GM23248 (cell line): ENCODE data around the gene RET. TPM values are rescaled to one million over a fixed set of nuclear protein-coding genes. Genes with fewer than 3 reads are reported as not detected.

Source experiments
- DNase-seq: peaks from one replicate; pipeline ENCODE4 v3.0.0-alpha.2; 2015
- H2AFZ ChIP-seq: fragments of 200-600 bp; sonication (generic); 2 replicates; pipeline ENCODE4 v1.6.1; 2016; ENCODE audit warnings: antibody characterized with exemption
- H3F3A ChIP-seq: fragments of 200-600 bp; sonication (generic); 2 replicates; pipeline ENCODE4 v1.6.1; 2016; ENCODE audit warnings: mild to moderate bottlenecking, antibody characterized with exemption, mixed run types; ENCODE audit not compliant: insufficient read depth
- H3K27ac ChIP-seq: fragments of 200-600 bp; sonication (generic); 2 replicates; pipeline ENCODE4 v1.5.1; 2016; ENCODE audit warnings: mild to moderate bottlenecking
- H3K27me3 ChIP-seq: fragments of 200-600 bp; sonication (generic); replicated peaks from 2 replicates; pipeline ENCODE4 v1.6.1; 2016; ENCODE audit warnings: mild to moderate bottlenecking; ENCODE audit not compliant: insufficient read depth
- H3K36me3 ChIP-seq: fragments of 200-600 bp; sonication (generic); 2 replicates; pipeline ENCODE4 v1.6.1; 2016; ENCODE audit warnings: low read depth, mild to moderate bottlenecking
- H3K4me1 ChIP-seq: fragments of 200-600 bp; sonication (generic); 2 replicates; pipeline ENCODE4 v1.6.1; 2016; ENCODE audit warnings: mild to moderate bottlenecking; ENCODE audit not compliant: insufficient read depth
- H3K4me2 ChIP-seq: fragments of 200-600 bp; sonication (generic); one replicate; pipeline ENCODE4 v1.6.1; 2016; ENCODE audit warnings: mild to moderate bottlenecking; ENCODE audit not compliant: unreplicated experiment
- H3K4me3 ChIP-seq: fragments of 200-600 bp; sonication (generic); 2 replicates; pipeline ENCODE4 v1.5.1; 2016; ENCODE audit warnings: mild to moderate bottlenecking
- H3K79me2 ChIP-seq: fragments of 200-600 bp; sonication (generic); 2 replicates; pipeline ENCODE4 v1.6.1; 2016; ENCODE audit warnings: mild to moderate bottlenecking; ENCODE audit not compliant: insufficient read depth
- H3K9ac ChIP-seq: fragments of 200-600 bp; sonication (generic); 2 replicates; pipeline ENCODE4 v1.6.1; 2016; ENCODE audit warnings: mild to moderate bottlenecking
- H3K9me2 ChIP-seq: fragments of 200-600 bp; sonication (generic); 2 replicates; pipeline ENCODE4 v1.6.1; 2016; ENCODE audit warnings: mixed run types, mild to moderate bottlenecking, moderate library complexity; ENCODE audit not compliant: insufficient read depth
- H3K9me3 ChIP-seq: fragments of 200-600 bp; sonication (generic); one replicate; pipeline ENCODE4 v1.6.1; 2017; ENCODE audit warnings: low read depth
- H4K20me1 ChIP-seq: fragments of 200-600 bp; sonication (generic); 2 replicates; pipeline ENCODE4 v1.6.0; 2016; ENCODE audit not compliant: insufficient read depth
- EZH2 ChIP-seq: fragments of 200-600 bp; sonication (generic); IDR thresholded peaks from 2 replicates; pipeline ENCODE4 v1.6.1; 2018; ENCODE audit warnings: antibody characterized with exemption, mild to moderate bottlenecking; ENCODE audit not compliant: insufficient read depth, poor library complexity, severe bottlenecking
- EZH2phosphoT487 ChIP-seq: fragments of 200-600 bp; sonication (generic); IDR thresholded peaks from 2 replicates; pipeline ENCODE4 v1.6.1; 2018; ENCODE audit warnings: antibody characterized with exemption, moderate library complexity, mild to moderate bottlenecking, low read depth; ENCODE audit not compliant: insufficient read depth
- WGBS, 2 experiments: methylation state at CpG; one replicate each; pipeline ENCODE4 v1.1.6; 2015 to 2017; ENCODE audit warnings: low lambda C conversion rate in 2 of 2, low coverage in 1 of 2; ENCODE audit errors: missing lambda C conversion rate in 2 of 2; 5-methylcytosine and 5-hydroxymethylcytosine counted together
- in situ Hi-C: fragments of 300-500 bp; cut with MboI; formaldehyde crosslinking; loops from 2 replicates; pipeline ENCODE4 v1.15.0; 2020
- polyA plus RNA-seq: library from polyadenylated mRNA; unstranded; fragments of >200 nt; fragmentation: Nextera tagmentation; extraction: Ambion mirVana; gene quantifications from 2 replicates; pipeline ENCODE4 v1.2.1, GENCODE V29; 2016
- total RNA-seq: library from RNA; depleted of rRNA; stranded (reverse); fragments of >200 nt; shearing (Covaris generic); gene quantifications from 2 replicates; pipeline ENCODE4 v1.2.3, GENCODE V29; 2014

Gene RET
- total and polyA plus RNA-seq, 2 experiments from 2014 or later: not detected

DNA sequence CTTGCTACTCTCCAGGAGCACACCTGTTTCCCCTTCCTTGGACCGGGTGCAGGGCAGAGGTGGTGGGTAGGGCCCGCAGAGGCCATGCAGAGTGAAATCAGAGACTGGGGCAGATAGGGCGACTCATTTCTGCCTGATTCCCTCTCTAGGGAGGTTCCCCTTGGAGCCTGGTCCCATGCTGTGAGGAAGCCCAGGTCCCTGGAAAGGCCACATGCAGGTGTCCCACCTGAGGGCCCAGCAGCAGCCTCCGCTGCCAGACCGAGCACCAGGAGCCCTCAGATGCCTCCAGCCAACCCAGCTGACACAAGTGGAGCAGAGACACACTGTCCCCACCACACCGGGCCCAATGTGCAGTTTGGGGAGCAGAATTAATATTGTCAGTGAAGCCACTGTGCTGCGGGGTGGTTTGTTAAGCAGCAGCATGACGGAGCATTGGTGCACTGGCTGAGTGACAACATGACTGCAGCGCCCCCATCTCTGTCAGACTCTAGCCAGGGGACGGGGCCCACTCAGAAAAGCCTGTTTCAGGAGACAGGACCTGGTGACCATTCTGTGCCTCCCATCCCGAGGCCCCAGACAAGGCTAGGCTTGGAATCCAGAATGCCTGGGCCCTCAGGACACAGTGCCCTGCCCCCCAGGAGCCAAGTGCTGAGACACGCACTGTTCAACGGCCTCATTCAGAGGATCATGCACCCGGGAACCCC is 30.4 kb upstream of the RET start:
- Histone ChIP-seq H2AFZ (no peak overlapping the region), H3K9me3 (no peaks in the 10 kb centered on the region), H3K9ac (no peak overlapping the region), H3K79me2 (no peaks in the 10 kb centered on the region), H4K20me1 (no peaks in the 10 kb centered on the region), H3K4me2 (no peak overlapping the region), H3K4me3 (no peak overlapping the region), H3K9me2 (no peaks in the 10 kb centered on the region), H3K27ac (no peak overlapping the region), H3K4me1 (no peaks in the 10 kb centered on the region), H3F3A (no peaks in the 10 kb centered on the region), H3K27me3 (peaks cover 6% of the 10 kb centered on the region), H3K36me3 (no peaks in the 10 kb centered on the region)
- in situ Hi-C loops: no loop called here
- TF ChIP-seq EZH2 (no peak), EZH2phosphoT487 (no peak)
- WGBS, 2 experiments: 55% methylated on average over 14 of the region's 14 CpGs
- DNase-seq: no peak

GRCh38 chr10:43047288-43047970 is 29.4 kb upstream of the RET start:
- no peak overlapping the region for H3K27ac ChIP-seq
- in situ Hi-C loops: no loop called here
- WGBS, 2 experiments: 54 to 59% methylated on average over 7 to 8 of the region's 8 CpGs

DNA sequence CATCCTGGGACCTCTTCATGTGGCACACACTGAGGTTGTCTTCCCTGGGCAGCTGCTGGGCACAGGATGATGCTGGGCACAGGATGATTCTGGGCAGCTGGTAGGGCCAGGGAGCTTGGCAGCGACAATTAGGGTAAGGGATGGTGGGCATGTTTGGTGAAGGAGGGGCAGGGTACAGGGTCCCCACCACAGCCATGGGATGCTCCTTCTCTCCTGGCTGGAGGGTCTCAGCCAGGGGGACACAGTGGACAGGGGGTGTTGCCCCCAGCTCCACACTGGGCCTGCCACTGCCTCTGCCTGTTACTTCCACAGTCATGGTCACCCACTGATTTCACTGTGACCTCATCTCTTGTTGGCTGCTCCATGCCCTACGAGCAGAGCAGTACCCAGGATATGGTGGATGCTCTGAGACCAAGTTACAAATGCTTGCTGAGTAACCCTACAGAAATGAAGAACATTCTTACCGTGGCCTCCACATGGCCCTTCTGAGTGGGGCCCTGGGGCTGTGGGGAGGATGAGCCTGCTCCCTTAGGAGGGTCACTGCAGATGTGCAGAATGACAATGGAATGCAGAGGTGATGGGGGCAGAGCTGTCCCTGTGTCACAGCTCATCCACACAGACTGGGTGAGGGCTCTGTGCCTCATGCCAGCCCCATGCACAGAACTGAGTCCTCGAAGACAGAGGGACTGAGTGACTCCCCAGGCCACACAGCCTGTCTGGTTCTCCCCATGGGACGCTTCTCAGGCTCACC is 28.4 kb upstream of the RET start:
- Histone ChIP-seq H3K27me3 (peaks cover 11% of the 10 kb centered on the region), H3K36me3 (no peaks in the 10 kb centered on the region), H3F3A (no peaks in the 10 kb centered on the region), H3K4me1 (no peaks in the 10 kb centered on the region), H3K9ac (no peak overlapping the region), H3K79me2 (no peaks in the 10 kb centered on the region), H3K4me2 (no peak overlapping the region), H3K9me3 (no peaks in the 10 kb centered on the region), H3K9me2 (no peaks in the 10 kb centered on the region), H2AFZ (no peak overlapping the region), H3K4me3 (no peak overlapping the region), H3K27ac (no peak overlapping the region), H4K20me1 (no peaks in the 10 kb centered on the region)
- DNase-seq: peak; percentile 53
- 41 to 48% methylated on average over 5 of the region's 5 CpGs for WGBS, 2 experiments
- TF ChIP-seq EZH2: no peak
- TF ChIP-seq EZH2phosphoT487: no peak
- in situ Hi-C loops: no loop called here

More at GRCh38 chr10:43047288-43047970, 29.4 kb upstream of the RET start:
- H2AFZ ChIP-seq: no peak overlapping the region
- H3K9me3 ChIP-seq: no peaks in the 10 kb centered on the region
- no peak overlapping the region for H3K4me3 ChIP-seq
- H3K79me2 ChIP-seq: no peaks in the 10 kb centered on the region
- H3K9ac ChIP-seq: no peak overlapping the region
- no peak for DNase-seq
- TF ChIP-seq EZH2phosphoT487: no peak
- no peak overlapping the region for H3K4me2 ChIP-seq
- H3F3A ChIP-seq: no peaks in the 10 kb centered on the region
- no peaks in the 10 kb centered on the region for H3K9me2 ChIP-seq
- no peaks in the 10 kb centered on the region for H3K4me1 ChIP-seq
- no peaks in the 10 kb centered on the region for H4K20me1 ChIP-seq
- no peaks in the 10 kb centered on the region for H3K36me3 ChIP-seq
- peaks cover 7% of the 10 kb centered on the region for H3K27me3 ChIP-seq

GRCh38 chr10:43049081-43049551 is 27.8 kb upstream of the RET start:
- no peak for TF ChIP-seq EZH2
- no peak for TF ChIP-seq EZH2phosphoT487
- H3K27me3 ChIP-seq: peaks cover 14% of the 10 kb centered on the region
- no peaks in the 10 kb centered on the region for H3K79me2 ChIP-seq
- no peak overlapping the region for H2AFZ ChIP-seq
- no peaks in the 10 kb centered on the region for H3K4me1 ChIP-seq
- no peaks in the 10 kb centered on the region for H3K9me3 ChIP-seq
- in situ Hi-C loops: no loop called here
- no peaks in the 10 kb centered on the region for H3K9me2 ChIP-seq
- H3K27ac ChIP-seq: no peak overlapping the region
- no peak for DNase-seq
- H3K36me3 ChIP-seq: no peaks in the 10 kb centered on the region
- H4K20me1 ChIP-seq: no peaks in the 10 kb centered on the region
- H3K9ac ChIP-seq: no peak overlapping the region
- 60 to 67% methylated on average over 8 to 10 of the region's 10 CpGs for WGBS, 2 experiments
- no peak overlapping the region for H3K4me2 ChIP-seq
- no peaks in the 10 kb centered on the region for H3F3A ChIP-seq
- no peak overlapping the region for H3K4me3 ChIP-seq
